Activated naive CD8-positive, alpha-beta T cell treated with anti-CD3 and anti-CD28 coated beads for 36 hours (primary cell): ENCODE data around the gene SMIM9. TPM values are rescaled to one million over a fixed set of nuclear protein-coding genes. Genes with fewer than 3 reads are reported as not detected.
A peak's percentile ranks its signal among the peaks of the same experiment; 100 is the strongest.
"Not testable (repeated sequence)": the region's sequence is repeated elsewhere in the genome, so short reads cannot be mapped to it uniquely, and the experiment has no call there.

ENCODE experiments used
- DNase-seq: peaks from one replicate; pipeline ENCODE4 v3.0.0; 2021
- H3K27ac Mint-ChIP-seq: one replicate; pipeline ENCODE4 v1.8.0; 2022; ENCODE audit warnings: mild to moderate bottlenecking, moderate library complexity, mixed read lengths
- H3K27me3 Mint-ChIP-seq: one replicate; pipeline ENCODE4 v1.8.0; 2022; ENCODE audit warnings: mild to moderate bottlenecking, mixed read lengths
- H3K36me3 Mint-ChIP-seq: one replicate; pipeline ENCODE4 v1.8.0; 2021; ENCODE audit warnings: mild to moderate bottlenecking, mixed read lengths
- H3K4me1 Mint-ChIP-seq: one replicate; pipeline ENCODE4 v1.8.0; 2021; ENCODE audit warnings: mixed read lengths
- H3K4me3 Mint-ChIP-seq: one replicate; pipeline ENCODE4 v1.8.0; 2022; ENCODE audit warnings: mild to moderate bottlenecking, moderate library complexity, mixed read lengths
- H3K9me3 Mint-ChIP-seq: one replicate; pipeline ENCODE4 v1.8.0; 2022; ENCODE audit warnings: mixed read lengths
- total RNA-seq, 2 experiments: library from RNA; stranded (reverse); gene quantifications; one replicate each; pipeline ENCODE4 v1.2.3, GENCODE V29; 2021

SMIM9 gene
- total RNA-seq, 2 experiments from 2014 or later = not detected

DNA sequence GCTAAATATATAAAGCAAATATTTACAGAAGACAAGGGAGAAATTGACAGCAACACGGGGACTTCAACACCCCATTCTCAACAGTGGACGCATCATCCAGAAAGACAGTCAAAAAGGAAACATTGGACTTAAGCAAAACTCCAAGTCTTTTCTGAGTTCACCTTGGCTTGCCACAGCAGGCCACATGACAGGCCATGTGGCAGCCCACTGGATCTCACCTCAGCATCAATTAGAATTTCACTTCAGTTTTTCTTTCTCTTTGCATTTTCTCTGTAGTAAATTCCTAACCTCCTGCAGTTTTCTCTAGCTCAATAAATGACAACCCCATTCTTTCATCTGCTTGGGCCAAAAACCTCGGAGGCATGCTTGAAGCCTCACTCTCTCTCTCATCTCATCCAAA is 12.4 kb downstream of the SMIM9 start:
- Mint-ChIP-seq H3K36me3 (no peaks in the 10 kb centered on the region), H3K9me3 (no peaks in the 10 kb centered on the region), H3K4me3 (no peak overlapping the region), H3K27ac (no peak overlapping the region), H3K27me3 (peaks cover 5% of the 10 kb centered on the region), H3K4me1 (no peaks in the 10 kb centered on the region)
- no peak for DNase-seq

DNA sequence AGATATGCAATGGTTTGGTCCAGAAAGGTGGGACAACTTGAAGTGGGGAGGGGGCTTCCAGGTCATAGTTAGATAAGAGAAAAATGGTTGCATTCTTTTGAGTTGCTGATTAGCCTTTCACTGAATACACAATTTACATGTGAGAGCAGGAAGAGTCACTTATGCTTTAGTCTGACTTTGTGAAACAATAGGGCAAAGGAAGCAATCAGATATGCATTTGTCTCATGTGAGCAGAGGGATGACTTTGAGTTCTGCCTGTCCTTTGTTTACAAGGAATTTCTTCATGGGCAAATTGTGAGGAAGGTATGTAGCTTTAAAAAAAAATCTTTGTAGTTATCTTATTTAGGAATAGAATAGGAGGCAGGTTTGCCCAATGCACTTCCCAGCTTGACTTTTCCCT is 12.9 kb downstream of the SMIM9 start:
- DNase-seq = no peak
- H3K36me3 Mint-ChIP-seq = no peaks in the 10 kb centered on the region
- H3K4me3 Mint-ChIP-seq = no peak overlapping the region
- no peak overlapping the region for H3K27ac Mint-ChIP-seq
- no peaks in the 10 kb centered on the region for H3K4me1 Mint-ChIP-seq
- no peaks in the 10 kb centered on the region for H3K9me3 Mint-ChIP-seq
- H3K27me3 Mint-ChIP-seq = peaks cover 5% of the 10 kb centered on the region

DNA sequence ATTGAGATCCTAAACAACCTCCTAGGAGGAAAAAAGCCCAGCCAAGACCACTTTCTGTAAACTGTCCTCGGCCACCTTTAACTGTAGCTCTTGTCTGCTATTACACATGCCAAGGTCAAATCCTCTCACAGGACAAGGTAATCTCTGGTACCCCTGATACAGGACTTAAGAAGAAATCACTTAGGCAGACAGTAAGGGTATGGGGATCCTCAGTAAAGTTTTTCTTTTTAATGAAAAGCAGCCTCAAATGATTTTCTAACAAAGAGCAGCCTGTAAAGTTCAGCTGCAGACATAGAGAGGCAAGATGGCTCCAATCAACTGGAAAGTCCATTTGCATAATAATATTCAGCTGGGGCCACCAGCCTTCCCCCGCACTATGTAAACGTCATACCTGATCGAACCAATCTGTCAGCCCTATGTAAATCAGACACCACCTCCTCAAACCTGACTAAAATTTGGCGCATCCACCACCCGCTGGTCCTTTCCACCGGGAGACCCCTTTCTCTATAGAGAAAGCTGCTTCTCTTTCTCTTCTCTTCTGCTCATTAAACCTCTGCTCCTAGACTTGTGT is 14.6 kb downstream of the SMIM9 start:
- Mint-ChIP-seq H3K4me3 (no peak overlapping the region), H3K36me3 (no peaks in the 10 kb centered on the region), H3K27me3 (peaks cover 5% of the 10 kb centered on the region), H3K9me3 (no peaks in the 10 kb centered on the region), H3K4me1 (no peaks in the 10 kb centered on the region), H3K27ac (no peak overlapping the region)
- DNase-seq = no peak

DNA sequence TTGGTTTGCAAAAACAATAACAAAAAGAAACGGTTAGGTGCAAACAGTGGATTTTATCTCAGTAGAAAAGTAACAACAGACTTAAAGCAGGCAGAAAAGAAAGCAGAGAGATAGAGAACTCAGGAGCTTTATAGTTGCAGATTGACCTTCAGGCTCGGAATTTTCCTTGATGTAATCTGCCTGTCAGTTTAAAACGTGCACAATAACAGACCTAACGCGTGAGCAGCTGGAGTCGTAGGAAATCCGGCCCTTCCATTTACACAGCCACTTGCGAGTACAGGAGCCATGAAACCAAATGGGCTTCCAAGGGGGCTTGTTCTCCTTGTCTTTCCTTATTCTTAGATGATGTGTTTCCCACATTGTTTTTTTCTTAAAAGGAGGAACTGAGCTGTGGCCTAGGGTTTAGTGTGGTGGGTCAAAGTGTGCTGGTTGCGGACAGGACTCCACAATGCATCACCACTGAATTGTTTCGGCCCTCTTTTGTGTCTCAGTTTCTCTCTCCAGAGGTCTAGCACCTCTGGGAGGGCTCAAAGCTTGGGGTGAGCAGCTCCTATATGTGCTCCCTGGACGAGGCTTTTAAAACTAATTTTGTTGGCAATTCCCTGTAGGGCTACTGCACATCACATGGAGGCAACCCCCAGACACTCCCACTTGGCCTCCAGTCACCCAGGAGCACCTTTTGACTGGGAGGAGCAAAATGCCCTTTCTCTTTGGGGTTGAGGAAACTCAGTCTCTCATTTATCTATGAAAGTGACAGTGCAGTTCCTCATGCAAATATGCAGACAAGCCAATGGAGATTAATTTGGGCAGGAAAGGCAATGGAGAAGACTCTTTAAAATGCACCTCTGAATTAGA is 15.3 kb downstream of the SMIM9 start:
- H3K27ac Mint-ChIP-seq = no peak overlapping the region
- H3K4me3 Mint-ChIP-seq = no peak overlapping the region
- H3K9me3 Mint-ChIP-seq = no peaks in the 10 kb centered on the region
- H3K27me3 Mint-ChIP-seq = peaks cover 5% of the 10 kb centered on the region
- no peak for DNase-seq
- no peaks in the 10 kb centered on the region for H3K4me1 Mint-ChIP-seq
- no peaks in the 10 kb centered on the region for H3K36me3 Mint-ChIP-seq

DNA sequence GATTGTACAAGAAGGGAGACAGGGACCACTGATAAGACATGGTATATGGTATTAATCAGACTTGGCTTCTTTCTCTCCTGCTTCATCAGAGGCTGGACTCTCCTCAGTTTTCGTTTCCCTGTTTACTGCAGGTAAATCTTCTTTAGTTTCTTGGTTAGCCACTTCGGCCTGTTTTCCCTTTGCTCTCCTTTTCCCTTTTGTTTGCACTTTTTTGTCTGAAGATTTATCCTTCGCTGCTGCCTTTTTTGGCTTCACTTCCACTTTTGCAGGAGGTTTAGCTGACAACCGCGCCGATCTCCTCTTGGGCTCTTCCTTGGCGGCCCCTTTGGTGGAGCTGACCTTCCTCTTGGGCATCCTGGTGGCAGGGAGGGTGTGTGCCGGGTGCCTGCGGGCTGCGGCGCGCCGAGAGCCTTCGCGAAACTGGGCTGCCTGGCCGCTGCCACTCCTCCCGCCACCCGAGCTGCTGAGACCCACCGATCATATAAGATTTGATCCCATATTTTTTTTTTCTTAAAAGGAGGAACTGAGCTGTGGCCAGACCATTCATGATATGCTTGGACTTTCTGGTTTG is 17.3 kb downstream of the SMIM9 start:
- H3K27ac Mint-ChIP-seq, H3K36me3 Mint-ChIP-seq, H3K4me3 Mint-ChIP-seq, H3K27me3 Mint-ChIP-seq, DNase-seq, H3K9me3 Mint-ChIP-seq, H3K4me1 Mint-ChIP-seq: not testable (repeated sequence)

DNA sequence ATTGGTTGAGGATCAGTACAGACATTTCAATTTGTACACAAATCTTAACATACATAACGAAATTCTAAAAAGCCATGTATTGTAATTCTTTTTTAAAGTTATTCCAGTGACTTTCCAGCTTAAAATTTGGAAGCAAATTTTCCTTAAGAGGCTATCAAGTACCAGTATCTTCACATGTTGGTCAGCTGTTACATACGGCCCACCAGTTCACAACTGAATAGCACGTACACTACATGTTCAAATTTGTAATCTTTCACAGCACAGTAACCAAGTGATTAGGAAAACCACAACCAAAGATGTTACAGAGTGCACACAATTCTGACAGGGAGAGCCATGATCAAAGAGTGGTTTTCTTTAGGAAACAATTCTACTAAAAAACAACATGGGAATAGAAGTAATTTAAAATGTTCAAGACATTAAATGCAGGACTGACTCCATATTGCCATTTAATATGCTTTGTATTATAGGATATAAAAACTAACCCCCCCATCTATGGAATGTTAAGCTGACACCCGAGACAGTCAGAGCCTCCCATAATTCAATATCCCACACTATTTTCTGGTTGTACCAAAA is 18.1 kb downstream of the SMIM9 start:
- H3K9me3 Mint-ChIP-seq, H3K4me3 Mint-ChIP-seq, H3K4me1 Mint-ChIP-seq, DNase-seq, H3K36me3 Mint-ChIP-seq, H3K27me3 Mint-ChIP-seq, H3K27ac Mint-ChIP-seq: not testable (repeated sequence)

DNA sequence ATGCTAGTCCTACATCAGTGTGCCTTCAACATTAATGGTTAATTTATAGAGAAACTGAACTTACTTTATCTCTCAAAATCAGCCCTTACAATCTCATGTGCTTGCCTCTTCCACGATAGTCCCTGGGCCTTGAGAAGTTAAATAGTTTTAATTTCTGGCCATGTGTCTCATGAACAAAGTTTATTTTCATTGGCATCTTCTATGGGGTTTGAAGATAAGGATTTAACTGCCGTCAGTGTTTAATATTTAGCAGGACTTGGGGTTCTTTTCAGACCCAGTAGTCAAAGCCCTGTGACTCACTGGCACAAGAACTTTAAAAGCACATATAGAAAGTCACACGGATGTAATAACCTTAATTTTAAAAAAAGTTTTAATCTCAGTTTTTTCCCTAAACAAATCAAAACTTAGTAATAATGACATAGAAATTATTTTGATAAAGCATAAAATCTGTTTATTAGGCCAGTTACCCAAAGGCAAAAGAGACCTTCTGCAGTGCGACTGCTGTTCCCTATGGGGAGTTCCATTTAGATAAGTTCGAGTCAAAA is 19.1 kb downstream of the SMIM9 start:
- H3K36me3 Mint-ChIP-seq = no peaks in the 10 kb centered on the region
- no peaks in the 10 kb centered on the region for H3K4me1 Mint-ChIP-seq
- H3K9me3 Mint-ChIP-seq = no peaks in the 10 kb centered on the region
- H3K27ac Mint-ChIP-seq = no peak overlapping the region
- no peak for DNase-seq
- H3K4me3 Mint-ChIP-seq = no peak overlapping the region
- H3K27me3 Mint-ChIP-seq = peaks cover 9% of the 10 kb centered on the region

DNA sequence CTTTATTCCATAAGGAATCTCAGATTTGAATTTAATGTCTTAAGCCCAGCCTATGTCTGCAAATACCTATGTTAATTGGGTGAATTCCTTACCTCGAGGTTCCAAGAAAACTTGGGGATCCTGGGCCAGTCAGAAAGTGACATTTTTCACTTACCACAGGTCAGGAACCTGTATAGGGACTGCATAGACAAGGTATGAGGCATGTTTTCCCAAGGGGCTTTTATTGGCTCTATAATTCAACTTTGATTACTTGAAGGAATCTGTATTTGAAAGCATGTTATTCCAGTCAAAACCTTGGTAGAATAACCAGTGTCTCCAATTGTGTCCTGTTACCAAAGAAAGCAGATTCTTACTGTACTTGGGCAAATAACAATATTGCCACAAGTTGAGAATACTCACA is 20.7 kb downstream of the SMIM9 start:
- H3K27me3 Mint-ChIP-seq = peaks cover 5% of the 10 kb centered on the region
- no peaks in the 10 kb centered on the region for H3K4me1 Mint-ChIP-seq
- H3K36me3 Mint-ChIP-seq = no peaks in the 10 kb centered on the region
- no peak overlapping the region for H3K4me3 Mint-ChIP-seq
- H3K27ac Mint-ChIP-seq = no peak overlapping the region
- no peaks in the 10 kb centered on the region for H3K9me3 Mint-ChIP-seq
- DNase-seq = no peak

DNA sequence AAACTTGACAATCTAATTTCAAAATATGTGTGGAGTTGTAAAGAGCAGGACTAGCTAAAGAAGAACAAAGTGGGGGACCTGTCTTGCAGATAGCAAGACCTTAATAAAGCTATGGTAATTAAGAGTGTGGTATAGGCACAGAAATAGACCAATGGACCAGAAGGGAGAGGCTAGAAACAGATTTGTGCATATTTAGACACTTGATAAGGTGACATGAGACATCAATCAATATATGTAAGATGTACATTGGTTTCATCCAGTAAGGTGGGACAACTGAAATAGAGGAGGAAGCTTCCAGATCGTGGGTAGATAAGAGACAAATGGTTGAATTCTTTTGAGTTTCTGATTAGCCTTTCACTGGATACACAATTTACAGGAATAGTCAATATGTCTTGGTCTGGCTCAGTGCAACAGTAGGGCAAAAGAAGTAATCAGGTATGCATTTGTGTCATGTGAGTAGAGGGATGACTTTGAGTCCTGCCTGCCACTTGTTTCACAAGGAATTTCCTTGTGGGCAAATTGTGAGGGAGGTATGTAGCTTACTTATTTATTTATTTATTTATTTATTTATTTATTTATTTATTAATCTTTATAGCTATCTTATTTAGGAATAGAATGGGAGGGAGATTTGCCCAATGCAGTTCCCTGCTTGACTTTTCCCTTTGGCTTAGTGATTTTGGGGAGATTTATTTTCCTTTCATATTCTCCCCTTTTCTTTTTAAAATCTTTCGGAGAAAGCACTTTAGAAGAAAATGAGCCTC is 21.9 kb downstream of the SMIM9 start:
- H3K36me3 Mint-ChIP-seq = no peaks in the 10 kb centered on the region
- H3K9me3 Mint-ChIP-seq = no peaks in the 10 kb centered on the region
- no peak overlapping the region for H3K27ac Mint-ChIP-seq
- DNase-seq = no peak
- no peaks in the 10 kb centered on the region for H3K4me1 Mint-ChIP-seq
- peaks cover 5% of the 10 kb centered on the region for H3K27me3 Mint-ChIP-seq
- no peak overlapping the region for H3K4me3 Mint-ChIP-seq

DNA sequence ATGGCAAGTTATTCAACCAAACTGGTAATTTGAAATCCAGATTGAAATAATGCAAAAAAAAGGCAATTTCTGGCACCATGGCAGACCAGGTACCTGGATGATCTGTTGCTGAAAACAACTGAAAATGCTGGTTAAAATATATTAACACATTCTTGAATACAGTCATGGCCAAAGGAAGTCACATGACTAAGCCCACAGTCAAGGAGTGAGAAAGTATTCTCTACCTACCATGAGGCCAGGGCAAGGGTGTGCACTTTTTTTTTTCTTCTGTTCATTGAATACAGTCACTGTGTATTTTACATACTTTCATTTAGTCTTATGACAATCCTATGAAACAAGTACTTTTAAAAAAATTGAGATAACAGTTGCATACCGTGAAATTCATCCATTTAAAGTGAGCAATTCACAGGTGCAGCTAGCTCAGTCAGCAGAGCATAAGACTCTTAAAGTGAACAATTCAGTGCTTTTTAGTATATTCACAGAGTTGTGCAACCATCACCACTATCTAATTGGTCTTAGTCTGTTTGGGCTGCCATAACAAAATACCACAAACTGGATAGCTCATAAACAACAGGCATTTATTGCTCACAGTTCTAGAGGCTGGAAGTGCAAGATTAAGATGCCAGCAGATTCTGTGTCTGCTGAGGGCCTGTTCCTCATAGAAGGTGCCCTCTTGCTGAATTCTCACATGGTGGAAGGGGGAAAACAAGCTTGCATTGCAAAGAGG is 24.4 kb downstream of the SMIM9 start:
- H3K4me1 Mint-ChIP-seq = peaks cover 4% of the 10 kb centered on the region
- no peak for DNase-seq
- H3K4me3 Mint-ChIP-seq = no peak overlapping the region

DNA sequence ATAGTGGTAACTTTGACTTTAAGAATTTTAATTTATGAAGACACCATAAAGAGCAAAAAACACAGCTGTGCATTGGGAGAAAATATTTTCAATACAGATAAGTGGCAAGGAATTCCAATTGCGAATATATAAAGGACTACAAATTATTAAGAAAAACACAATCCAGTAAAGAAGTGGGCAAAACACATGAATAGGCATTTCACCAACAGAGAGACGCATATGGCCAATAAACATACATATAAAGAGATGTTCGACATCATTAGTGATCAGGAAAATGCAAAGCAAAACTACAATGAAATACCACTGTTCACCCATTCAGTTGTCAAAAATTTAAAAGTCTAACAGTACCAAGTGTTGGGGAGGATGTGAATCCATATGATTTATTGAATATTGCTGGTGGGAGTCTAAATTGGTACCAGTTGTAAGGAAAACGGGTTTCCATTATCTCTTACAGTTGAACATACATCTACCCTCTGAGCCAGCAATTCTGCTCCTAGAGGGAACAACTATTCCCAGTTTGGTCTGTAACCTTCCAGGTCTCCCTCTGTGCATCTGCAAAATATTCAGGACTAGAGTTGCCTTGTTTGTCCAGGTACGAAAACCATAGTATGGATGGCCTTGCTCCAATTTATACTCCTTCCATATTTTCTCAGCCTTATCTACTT is 27.5 kb downstream of the SMIM9 start:
- no peak for DNase-seq
- Mint-ChIP-seq H3K4me3 (no peak overlapping the region), H3K27me3 (peaks cover 3% of the 10 kb centered on the region), H3K36me3 (no peaks in the 10 kb centered on the region), H3K9me3 (peaks cover 2% of the 10 kb centered on the region), H3K27ac (no peak overlapping the region), H3K4me1 (peaks cover 23% of the 10 kb centered on the region)

More for the DNA sequence above, 24.4 kb downstream of the SMIM9 start:
- no peak overlapping the region for H3K27ac Mint-ChIP-seq
- peaks cover 7% of the 10 kb centered on the region for H3K27me3 Mint-ChIP-seq
- H3K9me3 Mint-ChIP-seq = peaks cover 2% of the 10 kb centered on the region
- no peaks in the 10 kb centered on the region for H3K36me3 Mint-ChIP-seq

DNA sequence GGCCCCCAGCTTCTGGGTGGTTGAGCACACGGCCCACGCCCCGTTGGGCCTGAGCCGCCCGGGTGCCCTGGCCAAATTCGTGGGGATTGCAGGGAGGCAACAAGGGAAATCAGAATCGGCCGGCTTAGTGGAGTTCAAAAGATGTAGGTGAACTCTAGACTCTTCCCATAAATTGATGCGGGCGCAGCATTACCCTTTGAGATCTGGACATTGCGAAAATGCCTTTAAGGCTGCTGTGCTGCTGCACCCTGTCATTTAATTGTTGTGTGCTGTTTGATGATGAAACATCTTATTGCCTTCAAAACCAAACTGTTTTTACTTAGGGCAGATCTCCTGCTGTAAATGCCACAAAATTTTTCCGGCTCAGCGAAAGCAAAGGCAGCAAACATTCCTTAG is 28.8 kb downstream of the SMIM9 start:
- Mint-ChIP-seq H3K27ac (peak overlapping the region; percentile 74), H3K36me3 (no peaks in the 10 kb centered on the region), H3K4me3 (peak overlapping the region; percentile 84), H3K4me1 (peaks cover 31% of the 10 kb centered on the region), H3K9me3 (peaks cover 2% of the 10 kb centered on the region), H3K27me3 (peaks cover 3% of the 10 kb centered on the region)
- no peak for DNase-seq

DNA sequence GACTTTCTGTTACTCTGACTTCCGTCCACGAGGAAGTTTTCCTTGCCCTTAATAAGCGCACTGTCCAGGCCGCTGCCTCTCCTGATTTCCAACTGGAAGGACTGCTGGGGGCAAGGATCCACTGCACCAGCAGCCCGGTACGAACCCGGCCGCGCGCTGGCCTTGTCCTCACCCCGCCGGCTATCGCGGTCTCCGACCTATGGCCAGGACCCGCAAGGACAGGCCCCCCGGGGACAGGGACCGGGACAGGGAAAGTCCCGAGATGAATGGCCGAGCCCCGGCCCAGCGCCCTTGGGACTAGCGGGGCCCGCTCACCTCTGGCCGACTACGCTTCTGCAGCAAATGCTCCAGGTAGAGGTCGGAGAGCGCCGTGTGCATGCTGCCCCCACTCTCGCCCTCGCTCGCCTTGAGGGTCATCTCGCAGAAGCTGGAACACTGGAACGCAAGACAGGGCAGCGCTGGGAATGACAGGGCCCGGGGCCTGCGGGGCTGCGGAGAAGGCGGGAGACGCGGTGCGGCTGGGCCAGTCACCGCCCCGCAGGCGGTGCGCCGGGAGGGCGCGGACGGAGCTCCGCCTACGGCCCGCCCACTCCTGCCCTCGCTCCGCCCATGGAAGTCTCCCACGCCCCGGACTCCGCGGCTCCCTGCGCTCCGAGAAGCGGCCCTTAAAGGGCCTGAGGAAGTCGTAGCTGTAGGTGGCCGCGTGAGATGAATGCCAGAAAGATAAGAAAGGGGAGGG is 29.3 kb downstream of the SMIM9 start, which contains the start of gene MPP1:
Gene MPP1, minus strand, starts transcription at position 529 of the 739 bp plus-strand sequence. Its CDS starts 112 bp downstream, at position 417.
- Mint-ChIP-seq H3K9me3 (peaks cover 2% of the 10 kb centered on the region), H3K4me1 (peaks cover 36% of the 10 kb centered on the region), H3K27ac (peak within 1 kb of the TSS; percentile 74), H3K27me3 (peaks cover 3% of the 10 kb centered on the region), H3K4me3 (peak within 1 kb of the TSS; percentile 84), H3K36me3 (no peaks in the 10 kb centered on the region)
- DNase-seq = peak; percentile 80
